Urinary bladder (tissue), 4 donors: ENCODE results near the gene MRFAP1. TPM values are rescaled to one million over a fixed set of nuclear protein-coding genes. Genes with fewer than 3 reads are reported as not detected.

Experiments
- DNase-seq: peaks from one replicate; pipeline ENCODE4 v3.0.0-alpha.2; 2015; ENCODE audit errors: extremely low spot score
- H3K27ac ChIP-seq: one replicate; pipeline ENCODE4 v1.5.1; 2013; ENCODE audit warnings: low read depth, mild to moderate bottlenecking, moderate library complexity
- H3K36me3 ChIP-seq: one replicate; pipeline ENCODE4 v1.6.1; 2013; ENCODE audit warnings: mild to moderate bottlenecking, moderate library complexity; ENCODE audit not compliant: insufficient read depth
- H3K4me1 ChIP-seq: one replicate; pipeline ENCODE4 v1.6.1; 2013; ENCODE audit warnings: mild to moderate bottlenecking, moderate library complexity; ENCODE audit not compliant: insufficient read depth
- H3K4me3 ChIP-seq: one replicate; pipeline ENCODE4 v1.5.1; 2013; ENCODE audit warnings: low read depth, low read length
- WGBS: extraction: QIAGEN DNeasy Blood & Tissue Kit; methylation state at CpG from one replicate; pipeline ENCODE4 v1.1.7; 2013; 5-methylcytosine and 5-hydroxymethylcytosine counted together
- polyA plus RNA-seq: library from polyadenylated mRNA; stranded (reverse); fragments of 200-250 nt; gene quantifications from one replicate; pipeline ENCODE4 v1.2.3, GENCODE V29; 2013
- total RNA-seq: library from RNA; depleted of rRNA; stranded (reverse); fragments of >200 nt; gene quantifications from one replicate; pipeline ENCODE4 v1.2.3, GENCODE V29; 2014
- donor health status: healthy with polysubstance abuse.
- donor health status: healthy.

The MRFAP1 gene
- 81.2 TPM for total RNA-seq
- polyA plus RNA-seq: 384 TPM

- under 1% methylated on average over 90 of the region's 90 CpGs for WGBS
- H3K4me3 ChIP-seq: peak within 1 kb of the TSS; percentile 76
- H3K27ac ChIP-seq: peak within 1 kb of the TSS; percentile 94
- no peaks in the 10 kb centered on the region for H3K4me1 ChIP-seq
- peak; percentile 87 for DNase-seq
- H3K36me3 ChIP-seq: no peaks in the 10 kb centered on the region
Measured at GRCh38 chr4:6640292-6641163, at the start of gene MRFAP1. Gene MRFAP1, plus strand, starts transcription at chr4:6640685. Its CDS starts 178 bp downstream, at chr4:6640863.

GRCh38 chr4:6591313-6591712, 49.2 kb upstream of the MRFAP1 start:
- WGBS: 86% methylated on average over 9 of the region's 9 CpGs
- H3K4me3 ChIP-seq: no peak overlapping the region
- no peak overlapping the region for H3K27ac ChIP-seq
- DNase-seq: no peak
- peaks cover 1% of the 10 kb centered on the region for H3K36me3 ChIP-seq
- no peaks in the 10 kb centered on the region for H3K4me1 ChIP-seq

DNA sequence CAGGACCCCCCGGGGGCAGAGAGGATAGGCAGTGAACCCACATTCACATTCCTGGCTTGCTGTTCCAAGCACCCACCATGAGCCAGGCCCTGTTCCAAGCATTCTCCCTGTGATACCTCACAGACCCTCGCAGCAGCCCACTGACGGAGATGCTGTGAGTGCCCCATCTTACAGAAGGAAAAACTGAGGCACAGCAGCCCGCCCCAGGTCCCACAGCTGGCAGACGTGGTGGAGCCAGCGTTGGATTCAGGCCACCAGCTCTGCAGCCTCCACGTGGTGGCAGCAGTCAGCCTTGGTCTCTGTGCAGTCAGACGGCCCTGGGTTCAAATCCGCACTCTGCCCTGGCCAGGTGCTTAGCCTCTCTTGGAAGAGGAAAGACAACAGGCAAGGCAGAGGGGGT, 48.7 kb upstream of the MRFAP1 start:
- 76% methylated on average over 9 of the region's 9 CpGs for WGBS
- H3K27ac ChIP-seq: no peak overlapping the region
- H3K4me3 ChIP-seq: no peak overlapping the region
- DNase-seq: no peak
- H3K36me3 ChIP-seq: peaks cover 1% of the 10 kb centered on the region
- H3K4me1 ChIP-seq: no peaks in the 10 kb centered on the region

- H3K4me1 ChIP-seq: no peaks in the 10 kb centered on the region
- no peak for DNase-seq
- no peak overlapping the region for H3K4me3 ChIP-seq
- no peak overlapping the region for H3K27ac ChIP-seq
- 91% methylated on average over 16 of the region's 16 CpGs for WGBS
- peaks cover 1% of the 10 kb centered on the region for H3K36me3 ChIP-seq
Measured at GRCh38 chr4:6592804-6593563, 47.5 kb upstream of the MRFAP1 start.

DNA sequence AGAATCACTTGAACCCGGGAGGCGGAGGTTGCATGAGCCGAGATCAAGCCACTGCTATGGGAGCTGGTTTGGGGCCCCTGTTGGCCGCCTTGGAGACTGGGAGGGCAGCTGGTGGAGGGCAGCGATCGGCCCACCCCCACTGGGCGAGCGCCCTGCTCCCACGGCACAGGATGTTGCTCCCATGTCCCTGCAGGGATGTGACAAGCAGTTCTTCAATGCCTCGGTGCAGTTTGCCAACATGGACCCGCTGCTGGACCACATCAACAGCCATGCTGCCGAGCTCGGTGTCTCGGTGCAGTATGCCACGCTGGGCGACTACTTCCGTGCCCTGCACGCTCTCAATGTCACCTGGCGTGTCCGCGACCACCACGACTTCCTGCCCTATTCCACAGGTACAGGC, 46.1 kb upstream of the MRFAP1 start:
- H3K27ac ChIP-seq: no peak overlapping the region
- H3K4me1 ChIP-seq: no peaks in the 10 kb centered on the region
- no peak overlapping the region for H3K4me3 ChIP-seq
- 95% methylated on average over 22 of the region's 22 CpGs for WGBS
- DNase-seq: no peak
- H3K36me3 ChIP-seq: peaks cover 1% of the 10 kb centered on the region

- Histone ChIP-seq H3K27ac (no peak overlapping the region), H3K36me3 (peaks cover 3% of the 10 kb centered on the region), H3K4me3 (no peak overlapping the region), H3K4me1 (no peaks in the 10 kb centered on the region)
- no peak for DNase-seq
- WGBS: 87% methylated on average over 7 of the region's 7 CpGs
Measured at GRCh38 chr4:6594826-6595355, 45.6 kb upstream of the MRFAP1 start.

DNA sequence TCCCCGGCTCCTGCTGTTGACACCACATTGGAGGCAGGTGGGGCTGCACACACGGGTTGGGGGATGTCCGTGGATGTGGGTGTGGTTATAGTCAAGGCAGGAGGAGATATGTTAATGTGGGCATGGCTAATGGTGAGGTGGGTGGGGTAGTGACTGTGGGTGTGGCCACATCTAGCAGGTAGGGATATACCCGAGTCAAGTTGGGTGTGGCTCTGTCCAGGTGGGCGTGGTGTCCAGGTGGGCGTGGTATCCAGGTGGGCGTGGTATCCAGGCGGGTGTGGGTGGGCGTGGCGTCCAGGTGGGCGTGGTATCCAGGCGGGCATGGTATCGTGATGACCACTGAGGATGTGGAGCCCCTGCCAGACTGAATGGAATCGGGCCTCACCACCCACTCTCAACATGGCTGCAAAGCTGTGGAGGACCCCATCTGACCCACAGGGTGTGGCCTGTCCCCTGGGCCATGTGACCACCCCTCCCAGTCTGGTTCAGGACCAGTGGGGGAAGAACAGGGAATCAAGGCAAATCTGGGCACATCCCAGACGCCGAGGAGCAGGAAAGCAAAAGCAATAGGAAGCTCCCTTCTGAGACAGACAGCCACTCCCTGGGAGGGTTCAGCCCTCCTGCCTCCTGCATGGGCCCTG, 44.5 kb upstream of the MRFAP1 start:
- 68% methylated on average over 16 of the region's 16 CpGs for WGBS
- Histone ChIP-seq H3K36me3 (peaks cover 2% of the 10 kb centered on the region), H3K4me3 (no peak overlapping the region), H3K4me1 (no peaks in the 10 kb centered on the region), H3K27ac (no peak overlapping the region)
- no peak for DNase-seq

DNA sequence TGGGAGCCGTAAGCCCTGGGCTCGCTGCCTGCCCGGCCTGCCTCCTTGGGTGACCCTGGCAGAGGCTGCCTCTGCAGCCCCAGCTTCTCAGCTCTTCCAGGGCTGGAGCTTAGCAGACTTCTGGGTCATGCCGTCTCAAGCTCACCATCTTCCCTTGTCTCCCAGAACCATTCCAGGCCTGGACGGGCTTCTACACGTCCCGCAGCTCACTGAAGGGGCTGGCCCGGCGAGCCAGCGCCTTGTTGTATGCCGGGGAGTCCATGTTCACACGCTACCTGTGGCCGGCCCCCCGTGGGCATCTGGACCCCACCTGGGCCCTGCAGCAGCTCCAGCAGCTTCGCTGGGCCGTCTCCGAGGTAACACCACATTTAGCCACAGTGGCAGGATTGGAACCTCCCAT, 43.5 kb upstream of the MRFAP1 start:
- WGBS: 94% methylated on average over 17 of the region's 17 CpGs
- no peak for DNase-seq
- Histone ChIP-seq H3K36me3 (peaks cover 1% of the 10 kb centered on the region), H3K27ac (no peak overlapping the region), H3K4me3 (no peak overlapping the region), H3K4me1 (no peaks in the 10 kb centered on the region)

GRCh38 chr4:6598127-6598526, 42.4 kb upstream of the MRFAP1 start:
- Histone ChIP-seq H3K4me3 (no peak overlapping the region), H3K36me3 (peaks cover 4% of the 10 kb centered on the region), H3K4me1 (no peaks in the 10 kb centered on the region), H3K27ac (no peak overlapping the region)
- no peak for DNase-seq
- WGBS: 91% methylated on average over 10 of the region's 10 CpGs

GRCh38 chr4:6598641-6599040, 41.8 kb upstream of the MRFAP1 start:
- Histone ChIP-seq H3K27ac (no peak overlapping the region), H3K36me3 (peaks cover 4% of the 10 kb centered on the region), H3K4me1 (no peaks in the 10 kb centered on the region), H3K4me3 (no peak overlapping the region)
- no peak for DNase-seq
- 87% methylated on average over 13 of the region's 13 CpGs for WGBS

DNA sequence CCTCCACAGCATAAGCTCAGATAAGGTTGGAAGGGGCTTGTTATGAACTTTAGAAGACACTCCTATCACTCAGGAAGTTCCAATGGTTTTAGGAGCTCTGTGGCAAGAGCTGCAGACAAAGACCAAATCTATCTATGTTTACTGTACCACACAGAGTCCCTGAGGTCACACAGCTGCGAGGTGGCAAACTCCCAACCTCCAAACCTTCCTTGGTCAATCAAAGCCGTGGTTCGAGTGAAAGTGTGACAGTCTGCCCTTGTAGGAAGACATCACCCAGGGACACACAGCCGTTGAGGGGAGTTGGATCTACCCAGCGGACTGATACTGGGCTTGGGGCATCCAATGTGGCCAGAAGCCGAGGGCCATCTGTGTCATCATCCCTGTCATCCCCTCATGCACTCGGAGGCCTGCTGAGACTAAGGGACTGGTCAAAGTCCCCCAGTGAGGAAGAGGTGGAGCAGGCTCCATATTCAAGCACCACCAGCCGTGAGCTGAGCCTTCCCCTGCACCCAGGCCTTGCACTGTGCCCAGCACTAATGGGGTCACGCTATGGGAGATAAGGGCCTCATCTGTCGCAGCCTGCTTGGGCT, 38.7 kb upstream of the MRFAP1 start:
- Histone ChIP-seq H3K4me3 (no peak overlapping the region), H3K4me1 (no peaks in the 10 kb centered on the region), H3K27ac (no peak overlapping the region), H3K36me3 (peaks cover 12% of the 10 kb centered on the region)
- 91% methylated on average over 10 of the region's 10 CpGs for WGBS
- no peak for DNase-seq

GRCh38 chr4:6602289-6602688, 38.2 kb upstream of the MRFAP1 start:
- Histone ChIP-seq H3K4me3 (no peak overlapping the region), H3K27ac (no peak overlapping the region), H3K36me3 (peaks cover 12% of the 10 kb centered on the region), H3K4me1 (no peaks in the 10 kb centered on the region)
- 94% methylated on average over 6 of the region's 6 CpGs for WGBS
- no peak for DNase-seq

GRCh38 chr4:6603128-6603527, 37.4 kb upstream of the MRFAP1 start:
- WGBS: 91% methylated on average over 12 of the region's 12 CpGs
- peaks cover 12% of the 10 kb centered on the region for H3K36me3 ChIP-seq

More at GRCh38 chr4:6603128-6603527, 37.4 kb upstream of the MRFAP1 start:
- Histone ChIP-seq H3K4me1 (no peaks in the 10 kb centered on the region), H3K4me3 (no peak overlapping the region), H3K27ac (no peak overlapping the region)
- DNase-seq: no peak
